Left renal cortex interstitium (tissue), 4 donors: Measurements from ENCODE around the gene STAC. TPM values are rescaled to one million over a fixed set of nuclear protein-coding genes. Genes with fewer than 3 reads are reported as not detected.
"Not testable (repeated sequence)": the region's sequence is repeated elsewhere in the genome, so short reads cannot be mapped to it uniquely, and the experiment has no call there.

Experiments
- DNase-seq, 4 donors: peaks; one replicate each; pipeline ENCODE4 v3.0.0-alpha.2; 2013; ENCODE audit warnings: low read depth in 4 of 4, low spot score in 2 of 4, missing footprints in 1 of 4
- polyA plus RNA-seq, 4 donors: library from polyadenylated mRNA; unstranded; fragments of 120-200 nt; gene quantifications; one replicate each; pipeline ENCODE4 v1.2.1, GENCODE V29; 2013; ENCODE audit not compliant: insufficient read length in 4 of 4

STAC gene
- polyA plus RNA-seq, 4 donors = 5.3 to 11.5 (median 8.8) TPM

DNA sequence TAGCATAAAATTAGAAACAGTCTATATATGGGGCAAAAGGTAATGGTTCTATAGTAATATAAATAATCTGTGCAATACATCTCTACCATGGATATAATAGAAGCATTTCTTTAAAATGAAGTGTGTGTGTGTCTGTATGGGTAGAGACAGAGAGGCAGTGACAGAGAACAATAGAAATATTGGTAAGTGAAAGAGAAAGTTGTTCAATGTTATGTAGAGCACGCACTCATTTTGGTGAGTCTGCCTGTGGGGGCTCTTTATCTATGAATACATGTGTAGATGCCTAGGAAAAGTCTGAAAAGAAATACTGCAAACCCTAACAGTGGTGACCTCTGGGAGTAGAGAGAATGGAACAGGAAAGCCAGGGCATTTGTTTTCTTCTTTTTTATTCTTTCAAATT is 182.6 kb downstream of the STAC start:
- DNase-seq = no peak

GRCh38 chr3:36575241-36575640 is 194.9 kb downstream of the STAC start:
- no peak for DNase-seq

DNA sequence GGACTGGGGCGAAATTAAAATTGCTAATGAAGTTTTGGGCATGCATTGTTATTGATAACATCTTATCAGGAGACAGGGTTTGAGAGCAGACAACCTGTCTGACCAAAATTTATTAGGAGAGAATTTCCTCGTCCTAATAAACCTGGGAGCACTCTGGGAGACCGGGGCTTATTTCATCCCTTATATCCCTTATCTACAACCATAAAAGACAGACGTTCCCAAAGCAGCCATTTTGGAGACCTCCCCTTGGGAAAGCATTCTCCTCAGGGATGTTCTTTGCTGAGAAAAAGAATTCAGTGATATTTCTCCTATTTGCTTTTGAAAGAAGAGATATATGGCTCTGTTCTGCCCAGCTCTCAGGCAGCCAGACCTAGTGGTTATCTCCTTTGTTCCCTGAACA is 198.1 kb downstream of the STAC start:
- not testable (repeated sequence) for DNase-seq

DNA sequence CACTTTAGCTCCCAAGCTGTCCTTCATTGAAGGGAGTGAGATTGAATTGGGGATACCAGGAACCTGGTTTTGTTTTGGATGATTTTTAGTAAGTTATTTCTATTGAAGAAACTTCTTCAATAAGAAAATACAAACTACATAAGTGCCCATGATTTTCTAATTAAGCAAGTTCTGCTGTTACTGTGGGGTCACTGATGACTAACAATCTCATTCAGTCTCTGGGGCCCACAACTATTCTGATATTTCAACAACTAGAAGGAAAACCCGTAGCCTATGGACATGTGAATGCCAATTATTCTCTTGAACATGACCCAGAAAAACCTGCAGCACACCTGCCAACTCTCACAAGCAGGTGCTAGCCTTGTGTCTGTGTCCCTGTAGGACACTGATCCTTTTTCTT is 199.4 kb downstream of the STAC start:
- no peak for DNase-seq

DNA sequence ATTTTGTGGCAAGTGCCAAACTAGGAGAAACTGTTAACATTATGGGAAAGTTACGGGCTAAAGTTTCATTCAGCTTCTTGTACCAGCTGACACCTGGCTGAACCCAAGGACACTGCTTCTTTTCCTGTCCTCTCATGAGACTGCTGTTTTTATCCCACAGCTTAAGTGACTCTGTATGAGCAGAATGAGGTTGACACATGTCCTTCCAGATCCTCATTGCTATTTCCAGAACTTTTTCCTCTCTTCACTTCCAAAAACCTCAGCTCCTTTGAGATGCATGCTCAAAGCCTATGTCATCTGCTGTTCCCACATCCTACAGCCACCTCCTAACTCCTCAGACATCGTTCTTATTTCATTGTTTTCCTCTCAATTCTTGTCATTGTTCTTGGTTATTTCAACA is 200.4 kb downstream of the STAC start:
- DNase-seq = no peak

DNA sequence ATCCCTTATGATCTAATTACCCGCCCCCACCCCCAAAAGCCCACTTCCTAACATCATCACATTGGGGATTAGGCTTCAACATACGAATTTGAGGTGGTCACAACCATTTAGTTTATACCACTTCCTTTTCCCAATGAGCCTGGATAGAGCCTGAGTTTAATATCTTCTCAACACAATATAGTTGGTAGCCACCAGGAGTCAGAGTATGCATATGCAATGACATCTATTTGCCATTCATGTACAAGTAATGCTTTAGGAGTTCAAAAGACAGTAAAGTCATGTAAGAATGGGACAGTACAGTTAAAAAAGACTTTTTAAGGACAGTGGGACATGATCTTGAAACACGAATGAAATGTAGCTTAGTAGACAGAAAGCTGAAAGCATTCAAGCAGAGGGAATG is 211.7 kb downstream of the STAC start:
- no peak for DNase-seq

DNA sequence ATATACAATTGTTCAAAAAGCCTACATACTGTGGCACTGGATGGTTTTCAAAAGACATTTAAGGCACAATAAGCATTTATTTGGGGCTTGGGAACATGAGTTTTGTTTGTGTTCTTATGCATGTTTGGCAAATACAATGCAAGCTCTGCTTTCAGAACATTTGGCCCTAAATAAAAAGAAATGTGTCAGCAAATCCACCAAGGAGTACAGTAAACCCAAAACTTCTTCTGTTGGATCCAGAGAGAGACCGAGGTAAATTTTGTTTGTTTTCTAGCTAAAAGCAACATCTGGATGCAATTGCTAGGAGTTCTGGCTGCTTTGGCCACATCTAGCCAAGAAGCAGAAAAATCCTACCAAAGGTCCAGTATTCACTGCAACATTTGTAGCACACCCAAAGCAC is 215.2 kb downstream of the STAC start:
- no peak for DNase-seq

DNA sequence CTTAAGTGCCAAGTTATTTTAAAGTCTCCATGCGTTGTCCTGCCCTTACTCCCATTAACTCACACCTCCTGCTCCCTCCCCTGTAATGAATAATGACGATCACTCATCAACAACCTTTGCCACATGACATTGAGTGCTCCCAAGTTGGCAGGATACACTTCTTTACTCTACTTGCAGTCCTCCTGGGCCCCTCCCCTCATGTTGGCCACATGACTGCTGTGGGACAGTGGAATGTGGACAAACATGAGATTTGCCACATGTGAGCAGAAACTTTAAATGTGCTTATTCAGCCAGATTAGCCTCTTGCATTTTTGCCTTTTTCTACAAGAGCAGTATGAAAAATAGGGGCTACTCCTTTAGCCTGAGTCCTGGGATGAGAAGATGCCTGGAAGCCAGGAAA is 216.1 kb downstream of the STAC start:
- DNase-seq = no peak

- no peak for DNase-seq
These were observed 217.1 kb downstream of the STAC start for GRCh38 chr3:36597422-36597821.
